ENCODE data around the gene TRIM51.
"Not testable (repeated sequence)": the region's sequence is repeated elsewhere in the genome, so short reads cannot be mapped to it uniquely, and the experiment has no call there.

Gene TRIM51, protein sequence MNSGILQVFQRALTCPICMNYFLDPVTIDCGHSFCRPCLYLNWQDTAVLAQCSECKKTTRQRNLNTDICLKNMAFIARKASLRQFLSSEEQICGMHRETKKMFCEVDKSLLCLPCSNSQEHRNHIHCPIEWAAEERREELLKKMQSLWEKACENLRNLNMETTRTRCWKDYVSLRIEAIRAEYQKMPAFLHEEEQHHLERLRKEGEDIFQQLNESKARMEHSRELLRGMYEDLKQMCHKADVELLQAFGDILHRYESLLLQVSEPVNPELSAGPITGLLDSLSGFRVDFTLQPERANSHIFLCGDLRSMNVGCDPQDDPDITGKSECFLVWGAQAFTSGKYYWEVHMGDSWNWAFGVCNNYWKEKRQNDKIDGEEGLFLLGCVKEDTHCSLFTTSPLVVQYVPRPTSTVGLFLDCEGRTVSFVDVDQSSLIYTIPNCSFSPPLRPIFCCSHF

DNA sequence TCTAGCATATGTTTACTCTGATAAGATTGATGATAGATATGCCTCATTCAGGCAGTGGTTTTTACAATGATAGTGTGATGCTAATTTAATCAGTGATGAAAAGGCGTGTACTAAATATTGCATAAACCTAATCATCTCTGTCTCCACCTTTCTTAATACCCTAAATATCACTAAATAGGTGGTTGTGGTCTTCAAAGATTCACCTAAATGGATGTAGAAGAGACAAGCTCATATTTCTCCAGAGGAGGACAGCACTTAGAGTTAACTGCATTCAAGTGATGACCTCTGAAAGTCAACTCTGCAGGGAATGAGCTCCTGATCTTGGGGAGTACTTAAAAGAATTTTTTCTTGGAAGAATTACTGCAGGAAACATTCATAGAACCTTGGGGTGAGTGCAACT lies at the start of gene TRIM51:
Gene TRIM51 (plus strand): TSS at position 301 of the 400 bp plus-strand sequence. CDS start 2,132 bp downstream, outside the sequence.
- DNase-seq, result not testable (repeated sequence)

DNA sequence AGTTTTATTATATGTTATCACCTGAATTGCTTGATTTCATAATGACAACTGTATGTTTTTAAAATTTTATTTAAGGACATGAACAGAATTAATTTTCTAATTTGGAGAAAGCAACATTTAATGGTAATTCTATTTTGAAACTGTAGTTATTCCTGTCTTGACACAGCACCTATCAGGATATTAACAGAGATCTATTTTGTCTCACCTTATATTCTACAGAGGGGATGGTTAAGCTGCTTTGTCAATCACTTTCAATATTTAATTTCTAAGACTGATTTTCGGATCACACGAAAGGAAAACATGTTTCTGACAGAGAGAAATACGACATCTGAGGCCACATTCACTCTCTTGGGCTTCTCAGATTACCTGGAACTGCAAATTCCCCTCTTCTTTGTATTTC lies 44.6 kb upstream of the TRIM51 start, which contains the start of gene OR5D16:
Gene OR5D16 (plus strand): TSS at position 301 of the 400 bp plus-strand sequence. CDS start 0 bp downstream, at position 301.
- no peak for DNase-seq

DNA sequence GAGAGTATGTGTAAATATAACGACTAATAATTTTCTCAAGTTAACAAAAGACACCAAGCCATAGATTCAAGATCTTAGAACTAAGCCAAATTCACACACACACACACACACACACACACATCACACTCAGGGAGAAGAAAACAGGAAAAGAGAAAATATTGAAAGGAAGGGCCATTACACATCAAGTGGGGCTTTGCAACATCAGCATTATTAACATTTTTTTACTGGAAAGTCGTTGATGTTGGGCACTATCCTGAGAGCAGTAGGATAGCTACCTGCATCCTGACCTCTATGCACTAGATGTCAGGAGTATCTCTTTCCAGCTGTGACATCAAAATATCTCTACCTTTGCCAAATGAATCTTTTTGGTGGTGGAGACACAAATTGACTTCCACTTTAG lies 35.6 kb upstream of the TRIM51 start:
- DNase-seq, result no peak

DNA sequence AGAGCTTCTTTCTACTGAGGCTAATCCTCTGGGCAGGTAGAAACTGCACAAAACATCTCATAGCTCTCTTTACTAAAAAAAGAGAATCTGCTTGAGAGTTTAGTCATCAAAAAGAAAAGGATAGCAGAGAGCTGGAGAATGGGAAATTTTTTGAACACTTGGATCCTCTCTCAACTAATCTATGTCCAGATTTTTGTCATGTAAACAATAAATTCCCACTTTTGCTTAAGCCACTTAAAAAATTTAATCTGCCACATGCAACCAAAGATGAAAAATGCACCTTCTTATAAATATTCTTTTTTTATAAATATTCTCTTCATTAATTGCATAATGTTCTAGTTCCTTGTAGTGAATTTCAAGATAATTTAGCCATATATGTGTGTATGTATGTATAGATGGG lies 34.1 kb upstream of the TRIM51 start:
- DNase-seq, result no peak

DNA sequence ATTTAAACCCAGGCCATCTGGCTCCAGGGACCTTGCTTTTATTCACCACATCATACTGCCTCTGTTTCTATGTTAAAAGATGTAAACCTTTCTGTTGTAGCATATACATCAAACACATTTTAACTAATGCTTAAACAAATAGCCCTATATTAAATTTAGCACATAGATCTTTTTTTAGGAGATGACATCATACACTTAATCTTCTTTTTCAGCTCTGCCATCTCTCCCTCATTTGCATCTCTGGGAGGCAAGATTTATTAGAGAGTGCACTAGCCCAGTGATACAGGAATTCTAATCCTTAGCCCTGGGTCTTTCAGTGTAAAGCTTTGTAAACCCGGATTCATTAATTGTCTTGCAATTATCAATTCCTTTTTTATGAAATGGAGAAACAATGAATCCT lies 31.0 kb upstream of the TRIM51 start:
- no peak for DNase-seq

DNA sequence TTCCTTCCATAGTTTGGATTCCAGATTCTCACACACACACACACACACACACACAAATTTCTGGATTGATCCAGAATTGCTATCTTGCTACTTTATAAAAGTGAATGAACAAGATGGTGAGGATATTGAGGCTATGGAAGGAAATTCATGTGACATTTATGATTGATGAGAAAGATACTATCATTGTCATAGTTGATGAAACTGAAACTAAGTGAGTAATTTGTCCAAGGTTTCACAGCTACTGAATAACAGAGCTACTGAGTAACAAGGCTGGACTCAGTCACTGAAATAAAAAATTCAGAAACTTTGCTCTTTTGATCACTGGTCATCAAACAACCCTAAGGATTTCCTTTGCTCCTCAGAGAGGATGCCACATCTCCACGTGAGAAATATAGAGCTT lies 28.4 kb upstream of the TRIM51 start:
- no peak for DNase-seq

DNA sequence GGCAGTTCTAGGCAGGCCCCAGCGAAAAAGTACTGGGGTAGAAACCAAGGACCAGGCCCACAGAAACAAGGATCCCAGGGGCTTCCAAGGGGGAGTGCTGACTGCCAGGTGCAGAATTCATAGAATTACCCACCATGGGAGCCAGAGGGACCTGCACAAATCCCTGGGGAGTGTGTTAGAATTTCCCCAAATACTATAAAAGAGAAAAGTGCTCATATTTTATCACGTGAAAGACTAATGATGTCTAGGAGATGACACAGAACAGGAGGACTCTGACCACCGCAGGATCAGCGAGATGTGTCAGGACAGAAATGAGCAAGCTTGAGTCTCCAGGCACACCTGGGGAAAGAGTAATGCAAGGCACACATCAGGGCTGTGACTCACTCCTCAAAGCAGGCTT lies 15.7 kb upstream of the TRIM51 start:
- not testable (repeated sequence) for DNase-seq

DNA sequence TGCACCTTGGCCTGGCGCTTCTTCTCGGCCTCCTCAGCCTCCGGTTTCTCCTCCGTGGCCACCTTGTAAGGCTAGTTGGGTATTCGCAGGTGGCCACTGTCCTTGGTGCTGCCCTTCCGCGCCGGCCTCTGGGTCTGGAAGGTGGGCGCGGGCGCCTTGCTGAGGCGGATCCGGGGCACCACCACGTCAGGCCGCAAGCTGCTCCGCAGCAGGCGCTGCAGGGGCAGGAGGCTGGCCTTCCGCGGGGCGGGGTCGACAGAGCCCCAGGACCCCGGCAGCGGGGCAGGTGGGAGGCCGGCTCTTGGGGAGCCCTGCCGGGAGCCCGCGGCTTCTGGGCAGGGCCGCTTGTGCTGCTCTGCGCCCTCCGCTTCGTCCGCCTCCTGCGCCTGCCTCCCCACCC lies 10.4 kb upstream of the TRIM51 start:
- DNase-seq, result not testable (repeated sequence)

DNA sequence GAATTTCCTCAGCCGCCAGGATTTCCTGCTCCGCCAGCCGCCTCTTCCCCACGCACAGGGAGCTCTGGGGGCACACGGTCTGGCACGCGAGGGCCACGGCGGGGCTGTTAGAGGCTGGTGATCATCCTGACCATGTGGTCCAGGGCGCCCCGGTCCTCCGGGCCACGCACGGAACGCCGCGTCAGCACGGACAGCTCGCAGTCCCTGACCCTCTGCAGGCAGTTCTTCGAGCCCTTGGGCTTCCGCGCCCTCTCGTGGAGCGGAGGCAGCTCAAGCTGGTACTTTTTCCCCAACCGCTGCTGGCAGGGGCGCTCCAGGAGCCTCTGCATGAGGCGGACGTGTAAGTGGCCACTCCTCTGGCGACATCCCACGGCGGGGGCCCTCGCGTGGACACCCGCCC lies 10.0 kb upstream of the TRIM51 start:
- not testable (repeated sequence) for DNase-seq

DNA sequence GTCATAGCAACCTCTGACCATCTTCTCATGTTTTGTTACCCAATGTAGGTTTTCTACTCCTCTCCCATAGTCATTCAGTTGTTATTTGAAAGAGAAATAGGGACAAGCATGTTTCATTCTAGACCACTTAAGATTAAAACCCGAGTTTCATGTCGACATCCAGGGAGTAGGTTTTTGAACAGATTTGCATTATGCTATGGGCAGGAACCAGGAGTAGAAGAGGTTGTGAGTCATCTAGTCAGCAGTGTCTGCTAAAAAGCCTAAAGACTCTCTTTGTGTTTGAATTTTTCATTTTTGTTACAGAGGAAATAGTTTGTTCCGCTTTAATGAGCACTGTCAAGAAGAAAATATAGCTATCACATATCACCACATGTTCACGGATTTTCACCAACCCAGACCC lies 1.9 kb downstream of the TRIM51 start:
- DNase-seq, result not testable (repeated sequence)

DNA sequence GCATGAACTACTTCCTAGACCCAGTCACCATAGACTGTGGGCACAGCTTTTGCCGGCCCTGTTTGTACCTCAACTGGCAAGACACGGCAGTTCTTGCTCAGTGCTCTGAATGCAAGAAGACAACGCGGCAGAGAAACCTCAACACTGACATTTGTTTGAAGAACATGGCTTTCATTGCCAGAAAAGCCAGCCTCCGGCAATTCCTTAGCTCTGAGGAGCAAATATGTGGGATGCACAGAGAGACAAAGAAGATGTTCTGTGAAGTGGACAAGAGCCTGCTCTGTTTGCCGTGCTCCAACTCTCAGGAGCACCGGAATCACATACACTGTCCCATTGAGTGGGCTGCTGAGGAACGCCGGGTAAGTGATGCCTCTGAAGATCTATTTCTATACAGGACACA lies 2.4 kb downstream of the TRIM51 start:
- not testable (repeated sequence) for DNase-seq

DNA sequence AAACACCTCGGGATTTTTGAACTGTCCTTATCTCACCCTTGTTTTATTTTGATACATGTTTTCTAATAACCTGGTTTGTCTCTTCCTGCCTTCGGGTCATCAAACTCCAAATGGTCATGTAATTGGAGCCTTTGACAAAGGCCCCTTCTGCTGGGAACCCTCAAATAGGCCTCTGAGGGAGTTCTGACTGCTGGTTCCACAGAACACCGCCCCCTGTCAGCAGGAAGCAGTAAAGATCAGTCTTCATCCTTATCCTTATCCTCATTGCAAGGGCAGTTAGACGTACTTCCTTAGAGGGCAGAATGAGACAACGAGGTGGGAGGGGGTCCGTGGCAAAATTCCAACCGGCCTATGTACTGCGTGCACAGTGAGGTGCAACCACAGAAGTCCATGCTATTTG lies 12.1 kb downstream of the TRIM51 start:
- DNase-seq, result no peak

DNA sequence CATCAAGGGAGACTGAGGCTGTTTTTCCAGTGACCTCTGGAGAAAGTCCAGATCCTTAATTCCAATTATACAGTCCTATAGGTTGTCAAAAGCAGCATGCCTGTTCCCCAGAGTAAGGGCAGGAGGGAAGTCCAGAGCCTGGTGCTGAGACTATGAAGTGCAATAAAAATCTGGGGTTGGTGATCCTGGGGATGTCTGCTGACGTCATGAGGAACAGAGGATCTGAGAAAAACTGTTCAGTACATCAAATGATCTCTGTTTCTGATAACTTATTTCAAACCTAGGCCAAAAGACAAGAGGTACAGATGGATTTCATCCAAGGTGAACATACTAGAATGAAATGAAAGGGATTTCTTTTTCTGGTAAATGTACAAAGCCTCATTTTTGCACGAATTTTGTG lies 19.2 kb downstream of the TRIM51 start:
- no peak for DNase-seq

DNA sequence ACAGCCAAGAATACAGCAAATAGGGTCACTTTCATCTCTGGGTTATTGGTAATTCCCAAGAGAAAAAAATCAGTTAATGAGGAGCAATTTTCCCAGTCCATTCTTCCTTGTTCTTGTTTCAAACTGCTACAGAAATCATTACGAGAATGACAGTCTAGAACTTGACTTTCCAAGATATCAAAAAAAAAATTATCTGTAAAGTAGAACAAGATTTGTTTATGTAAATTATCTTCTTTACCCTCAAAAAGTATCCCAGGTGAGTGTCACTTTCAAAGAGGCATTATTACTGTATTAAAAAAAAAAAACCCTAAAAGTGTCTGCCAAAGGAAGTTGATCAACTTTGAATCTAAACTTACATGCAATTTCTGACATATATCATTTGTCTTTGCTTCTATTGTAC lies 31.4 kb downstream of the TRIM51 start, which contains the start of gene OR5W2:
Gene OR5W2 (minus strand): TSS at position 101 of the 400 bp plus-strand sequence. CDS start 0 bp downstream, at position 101.
- no peak for DNase-seq

DNA sequence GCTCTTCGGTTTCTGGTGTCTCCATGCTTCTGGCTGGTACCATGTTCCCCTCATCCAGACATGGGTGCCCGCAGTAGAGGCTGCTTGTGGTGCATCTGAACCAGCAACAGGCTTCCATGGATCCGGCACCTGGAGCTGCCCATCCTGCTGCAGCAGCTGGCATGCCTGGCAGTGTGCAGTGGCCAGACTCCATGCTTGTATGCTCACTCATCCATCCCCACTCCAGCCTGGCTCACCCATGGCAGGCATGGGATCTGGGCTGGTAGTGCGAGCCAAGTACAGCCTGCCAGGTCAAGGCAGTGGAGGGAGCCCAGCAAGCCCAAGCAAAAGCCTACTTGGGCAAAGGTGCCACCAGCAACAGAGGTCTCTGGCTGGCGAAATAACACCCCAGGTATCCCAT lies 37.4 kb downstream of the TRIM51 start:
- DNase-seq, result no peak

DNA sequence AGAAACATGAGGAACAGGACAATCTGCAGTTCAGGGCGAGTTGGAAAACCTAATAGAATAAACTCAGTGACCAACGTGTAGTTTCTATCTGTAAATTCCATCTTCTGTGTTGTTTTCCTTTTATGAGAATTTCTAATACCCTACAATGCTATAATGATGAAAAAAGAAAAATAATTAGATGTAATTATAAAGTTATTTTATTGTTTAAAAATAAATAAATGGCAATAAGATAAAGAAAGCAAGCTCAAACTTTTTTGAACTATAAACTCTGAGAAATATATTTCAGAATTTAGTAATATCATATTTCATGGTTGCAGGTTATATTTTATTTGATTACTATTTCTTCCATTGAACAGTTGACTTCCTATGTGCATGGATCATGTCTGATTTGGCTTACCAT lies 53.2 kb downstream of the TRIM51 start, which contains the start of gene OR5I1:
Gene OR5I1 (minus strand): TSS at position 101 of the 400 bp plus-strand sequence. CDS start 0 bp downstream, at position 101.
- no peak for DNase-seq

Measured in NCI-H1436 treated with DMSO at 0.1 percent for 48 hours (cell line).